Lung (tissue), 12 donors: ENCODE measurements around the gene LEF1. TPM values are rescaled to one million over a fixed set of nuclear protein-coding genes. Genes with fewer than 3 reads are reported as not detected.
"Not testable (repeated sequence)": the region's sequence is repeated elsewhere in the genome, so short reads cannot be mapped to it uniquely, and the experiment has no call there.

Experiments used
- ATAC-seq: fragments of 200-7000 bp; cut with Tn5 transposase; one replicate; pipeline ENCODE4 v1.9.1; 2020; ENCODE audit warnings: moderate number of reproducible peaks; ENCODE audit not compliant: insufficient read depth, low FRiP score
- DNase-seq, 3 donors: peaks; one replicate each; pipeline ENCODE4 v3.0.0-alpha.2; 2013 to 2017
- H3K27ac ChIP-seq, 2 donors: one replicate each; pipeline ENCODE4 v1.5.1; 2013; ENCODE audit warnings: mild to moderate bottlenecking in 2 of 2, moderate library complexity in 2 of 2, control low read depth in 1 of 2, inconsistent platforms in 1 of 2, low read depth in 1 of 2, low read length in 1 of 2
- H3K27me3 ChIP-seq, 3 donors: one replicate each; pipeline ENCODE4 v1.5.1; 2013; ENCODE audit warnings: low read length in 2 of 3; ENCODE audit not compliant: control insufficient read depth in 3 of 3, insufficient read depth in 3 of 3
- H3K36me3 ChIP-seq, 4 donors: one replicate each; pipeline ENCODE4 v1.5.1; 2013; ENCODE audit warnings: low read length in 4 of 4, mild to moderate bottlenecking in 1 of 4, moderate library complexity in 1 of 4; ENCODE audit not compliant: control insufficient read depth in 4 of 4, insufficient read depth in 4 of 4
- H3K4me1 ChIP-seq, 5 donors: one replicate each; pipeline ENCODE4 v1.5.1; 2013; ENCODE audit warnings: low read length in 5 of 5, mild to moderate bottlenecking in 2 of 5, moderate library complexity in 1 of 5; ENCODE audit not compliant: control insufficient read depth in 5 of 5, insufficient read depth in 5 of 5
- H3K4me3 ChIP-seq: one replicate; pipeline ENCODE4 v1.5.1; 2013; ENCODE audit warnings: mild to moderate bottlenecking, control low read depth, moderate library complexity
- H3K9ac ChIP-seq, 2 donors: one replicate each; pipeline ENCODE4 v1.5.1; 2013; ENCODE audit warnings: low read length in 2 of 2, control low read depth in 1 of 2; ENCODE audit not compliant: insufficient read depth in 1 of 2
- H3K9me3 ChIP-seq, 4 donors: one replicate each; pipeline ENCODE4 v1.5.1; 2013; ENCODE audit warnings: low read length in 3 of 4, mild to moderate bottlenecking in 1 of 4, moderate library complexity in 1 of 4; ENCODE audit not compliant: control insufficient read depth in 4 of 4, insufficient read depth in 3 of 4
- WGBS, 2 donors: extraction: QIAGEN DNeasy Blood & Tissue Kit; methylation state at CpG; one replicate each; pipeline ENCODE4 v1.1.7; 2013; 5-methylcytosine and 5-hydroxymethylcytosine counted together
- polyA plus RNA-seq, 2 donors: library from polyadenylated mRNA; stranded (reverse); fragments of 200-250 nt; gene quantifications; one replicate each; pipeline ENCODE4 v1.2.1, GENCODE V29; 2013
- total RNA-seq, 2 donors: library from RNA; depleted of rRNA in 1 of 2; stranded (reverse); fragments of >200 nt in 1 of 2; gene quantifications; one replicate each; pipeline ENCODE4 v1.2.1, GENCODE V29; 2014 to 2021
- TF ChIP-seq, protein P1 (sequence below): IDR thresholded peaks from 2 replicates; pipeline ENCODE4 v1.5.1; 2012; ENCODE audit warnings: mild to moderate bottlenecking; ENCODE audit errors: control extremely low read depth, extremely low read depth
- donor health status: control.
- donor health status: control.
- donor health status: Bipolar disorder and iron deficiency.
- donor health status: healthy.
- donor health status: DM: yes; HTN: yes; CAD: no.

The LEF1 gene
- total and polyA plus RNA-seq, 4 donors = 2.7 to 25.4 (median 4.0) TPM

DNA sequence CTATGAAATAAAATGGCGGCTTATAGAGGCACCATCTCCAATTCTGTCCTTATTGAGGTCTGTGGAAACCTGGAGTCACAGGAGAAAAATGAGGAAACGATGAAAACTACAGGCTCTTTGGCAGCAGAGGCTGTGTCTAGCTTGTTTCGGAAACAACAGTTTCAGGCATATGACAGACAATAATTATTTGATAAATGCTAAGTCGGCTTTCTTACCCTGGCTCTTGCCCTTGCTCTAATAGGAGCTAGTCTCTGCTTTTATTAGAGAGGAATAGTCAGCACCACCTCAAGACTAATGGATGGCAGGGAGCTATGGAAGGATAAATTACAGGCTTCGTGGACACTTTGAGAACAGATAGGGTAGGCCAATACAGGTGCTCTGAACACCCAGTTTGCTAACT lies 154.8 kb downstream of the LEF1 start:
- Histone ChIP-seq H3K4me3 (no peak overlapping the region), H3K4me1 (peaks cover 0 to 1% (median 0%) of the 10 kb centered on the region in 5 donors), H3K9me3 (no peaks in the 10 kb centered on the region), H3K9ac (no peak overlapping the region), H3K27ac (no peak overlapping the region), H3K36me3 (peaks cover 9 to 27% (median 15%) of the 10 kb centered on the region in 4 donors), H3K27me3 (no peaks in the 10 kb centered on the region)
- 97 to 99% methylated on average over 5 of the region's 5 CpGs for WGBS, 2 donors
- DNase-seq = no peak
- TF ChIP-seq, protein P1, sequence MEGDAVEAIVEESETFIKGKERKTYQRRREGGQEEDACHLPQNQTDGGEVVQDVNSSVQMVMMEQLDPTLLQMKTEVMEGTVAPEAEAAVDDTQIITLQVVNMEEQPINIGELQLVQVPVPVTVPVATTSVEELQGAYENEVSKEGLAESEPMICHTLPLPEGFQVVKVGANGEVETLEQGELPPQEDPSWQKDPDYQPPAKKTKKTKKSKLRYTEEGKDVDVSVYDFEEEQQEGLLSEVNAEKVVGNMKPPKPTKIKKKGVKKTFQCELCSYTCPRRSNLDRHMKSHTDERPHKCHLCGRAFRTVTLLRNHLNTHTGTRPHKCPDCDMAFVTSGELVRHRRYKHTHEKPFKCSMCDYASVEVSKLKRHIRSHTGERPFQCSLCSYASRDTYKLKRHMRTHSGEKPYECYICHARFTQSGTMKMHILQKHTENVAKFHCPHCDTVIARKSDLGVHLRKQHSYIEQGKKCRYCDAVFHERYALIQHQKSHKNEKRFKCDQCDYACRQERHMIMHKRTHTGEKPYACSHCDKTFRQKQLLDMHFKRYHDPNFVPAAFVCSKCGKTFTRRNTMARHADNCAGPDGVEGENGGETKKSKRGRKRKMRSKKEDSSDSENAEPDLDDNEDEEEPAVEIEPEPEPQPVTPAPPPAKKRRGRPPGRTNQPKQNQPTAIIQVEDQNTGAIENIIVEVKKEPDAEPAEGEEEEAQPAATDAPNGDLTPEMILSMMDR = no peak
- no peak for ATAC-seq

DNA sequence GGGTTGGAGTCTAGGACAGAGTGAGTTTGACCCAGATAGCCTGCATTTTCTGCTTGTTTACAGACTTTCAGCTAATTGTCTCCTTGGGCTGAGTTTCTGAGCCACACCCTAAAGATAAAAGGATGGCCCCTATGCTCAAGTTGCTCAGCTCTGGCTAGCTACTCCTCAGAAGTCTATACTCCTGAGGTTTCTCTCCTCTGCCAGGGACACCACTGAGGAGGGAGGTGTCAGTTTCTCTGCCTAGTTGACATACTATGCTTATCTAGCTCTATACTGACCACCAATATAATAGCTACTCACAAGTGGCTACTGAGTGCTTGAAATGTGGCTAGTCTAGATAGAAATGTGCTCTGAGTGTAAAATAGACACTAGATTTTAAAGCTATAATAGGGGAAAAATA lies 155.4 kb downstream of the LEF1 start:
- H3K9me3 ChIP-seq = no peaks in the 10 kb centered on the region
- H3K4me1 ChIP-seq = no peaks in the 10 kb centered on the region
- ATAC-seq (no peak), DNase-seq (no peak)
- no peak overlapping the region for H3K9ac ChIP-seq
- no peaks in the 10 kb centered on the region for H3K27me3 ChIP-seq
- peaks cover 9 to 27% (median 15%) of the 10 kb centered on the region in 4 donors for H3K36me3 ChIP-seq
- TF ChIP-seq, protein P1 = no peak
- H3K4me3 ChIP-seq = no peak overlapping the region
- no peak overlapping the region for H3K27ac ChIP-seq

DNA sequence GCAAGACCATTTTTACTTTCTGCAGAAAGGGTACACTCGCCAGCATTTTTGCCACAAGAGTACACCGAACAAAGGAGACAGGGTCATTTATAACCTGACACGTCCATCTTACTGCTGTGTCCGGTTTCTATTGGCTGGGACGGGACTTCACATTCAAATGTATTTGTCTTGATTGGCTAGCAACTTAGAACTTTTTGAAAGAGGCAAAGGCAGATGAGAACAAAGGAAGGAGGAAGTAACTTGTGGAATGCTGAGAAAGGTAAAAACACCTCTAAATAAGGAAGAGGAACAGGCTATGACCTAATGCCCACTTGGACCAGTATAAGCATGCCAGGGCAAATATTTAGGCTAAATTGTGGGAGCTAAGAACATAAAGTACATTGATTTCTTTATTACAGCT lies 156.3 kb downstream of the LEF1 start:
- not testable (repeated sequence) for H3K4me3 ChIP-seq, ATAC-seq, H3K9ac ChIP-seq, H3K27me3 ChIP-seq, H3K9me3 ChIP-seq, DNase-seq, H3K27ac ChIP-seq, H3K4me1 ChIP-seq
- 96% methylated on average over 5 of the region's 5 CpGs for WGBS, 2 donors
- H3K36me3 ChIP-seq = peaks cover 9 to 27% (median 14%) of the 10 kb centered on the region in 4 donors

DNA sequence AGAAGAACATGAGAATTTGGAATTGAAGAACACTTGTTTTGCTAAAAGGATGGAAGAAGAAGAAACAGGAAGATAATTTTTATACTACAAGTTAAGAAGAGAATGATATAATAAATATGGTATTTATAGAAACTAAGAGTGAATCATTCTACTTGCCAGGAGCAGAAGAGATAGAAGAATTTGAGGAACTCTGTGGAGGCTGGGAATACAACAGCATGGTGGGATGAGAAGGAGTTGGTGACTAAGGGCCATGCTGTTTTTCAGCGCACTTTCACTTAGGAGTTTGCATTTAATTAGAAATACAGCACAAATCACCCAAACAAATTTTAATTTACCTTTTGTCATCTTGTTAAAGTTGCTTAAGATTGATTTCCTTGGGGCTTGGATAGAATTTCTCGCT lies 158.6 kb downstream of the LEF1 start:
- H3K27ac ChIP-seq = no peak overlapping the region
- WGBS, 2 donors = 99 to 100% methylated on average over 2 of the region's 2 CpGs
- TF ChIP-seq, protein P1 = no peak
- no peak overlapping the region for H3K9ac ChIP-seq
- H3K4me3 ChIP-seq = no peak overlapping the region
- no peak for ATAC-seq
- H3K27me3 ChIP-seq = no peaks in the 10 kb centered on the region
- peaks cover 0 to 13% (median 0%) of the 10 kb centered on the region in 5 donors for H3K4me1 ChIP-seq
- H3K9me3 ChIP-seq = no peaks in the 10 kb centered on the region
- peaks cover 4 to 16% (median 11%) of the 10 kb centered on the region in 4 donors for H3K36me3 ChIP-seq
- DNase-seq = no peak
